Peyer's patch (tissue), 4 donors: ENCODE results near the gene PXN.

ENCODE experiments used
- CTCF ChIP-seq, 6 experiments: fragments of 450-650 bp in 4 of 6; fragments of 200-600 bp in 2 of 6; sonication (generic) in 1 of 6; IDR thresholded peaks; one replicate each; pipeline ENCODE4 v1.5.1; 2017 to 2019; ENCODE audit warnings: antibody characterized with exemption in 6 of 6, mild to moderate bottlenecking in 3 of 6, moderate library complexity in 1 of 6
- POLR2A ChIP-seq, 2 donors: fragments of 450-650 bp; IDR thresholded peaks; one replicate each; pipeline ENCODE4 v1.5.1; 2017; ENCODE audit warnings: antibody characterized with exemption in 2 of 2, mild to moderate bottlenecking in 2 of 2, moderate library complexity in 2 of 2

GRCh38 chr12:120278137-120279069 lies 12.9 kb upstream of the PXN start:
- TF ChIP-seq CTCF (IDR thresholded peaks at IDR 0.05) (no peak), POLR2A (IDR thresholded peaks at IDR 0.05) (no peak)
